A673 (cell line): ENCODE results near the gene MCCD1. TPM values are rescaled to one million over a fixed set of nuclear protein-coding genes. Genes with fewer than 3 reads are reported as not detected.

Source experiments
- Bru-seq: library from RNA; stranded (reverse); fragments of 400-500 nt; gene quantifications from one replicate; lab custom pipeline; 2021; lab: Mats Ljungman, UMichigan
- BruChase-seq, 2 experiments: library from RNA; stranded (reverse); fragments of 400-500 nt; gene quantifications; one replicate each; lab custom pipeline; 2021; lab: Mats Ljungman, UMichigan
- BruUV-seq: library from RNA; stranded (reverse); fragments of 400-500 nt; replicated peaks from 2 replicates; lab custom pipeline; 2021; lab: Mats Ljungman, UMichigan
- CTCF ChIA-PET: fragments of 300-600 bp; sonication (Branson Sonifier 250); formaldehyde crosslinking; loops from one replicate; lab custom pipeline; 2022; ENCODE audit warnings: antibody characterized with exemption; lab: Charles Lee
- POLR2A ChIA-PET: fragments of 300-600 bp; sonication (Branson Sonifier 250); formaldehyde crosslinking; loops from one replicate; lab custom pipeline; 2022; ENCODE audit warnings: antibody characterized with exemption; ENCODE audit not compliant: low non-redundant PET; lab: Charles Lee
- DNase-seq: peaks from one replicate; pipeline ENCODE4 v3.0.0-alpha.2; 2015; ENCODE audit warnings: low spot score
- H3K27ac ChIP-seq: fragments of 200-600 bp; sonication (generic); 2 replicates; pipeline ENCODE4 v1.5.1; 2016; ENCODE audit warnings: mixed run types, low read depth, mild to moderate bottlenecking, mixed read lengths, antibody characterized with exemption, low read length; ENCODE audit not compliant: poor library complexity, severe bottlenecking
- H3K27me3 ChIP-seq: fragments of 200-600 bp; sonication (generic); replicated peaks from 2 replicates; pipeline ENCODE4 v1.6.1; 2017; ENCODE audit warnings: mixed run types, low read depth, mild to moderate bottlenecking, mixed read lengths, antibody characterized with exemption, low read length; ENCODE audit not compliant: insufficient read depth, poor library complexity
- H3K36me3 ChIP-seq: fragments of 200-600 bp; sonication (generic); 2 replicates; pipeline ENCODE4 v1.6.1; 2016; ENCODE audit warnings: mixed run types, mild to moderate bottlenecking, mixed read lengths, antibody characterized with exemption, low read length; ENCODE audit not compliant: insufficient read depth, poor library complexity, severe bottlenecking
- H3K4me1 ChIP-seq: fragments of 200-600 bp; sonication (generic); 2 replicates; pipeline ENCODE4 v1.6.1; 2017; ENCODE audit warnings: mixed run types, mild to moderate bottlenecking, mixed read lengths, antibody characterized with exemption, low read length; ENCODE audit not compliant: insufficient read depth, poor library complexity, severe bottlenecking
- H3K4me3 ChIP-seq: fragments of 200-600 bp; sonication (generic); 2 replicates; pipeline ENCODE4 v1.5.1; 2016; ENCODE audit warnings: low read depth, mixed run types, mild to moderate bottlenecking, mixed read lengths, low read length; ENCODE audit not compliant: poor library complexity, severe bottlenecking
- H3K9me3 ChIP-seq: fragments of 200-600 bp; sonication (generic); 2 replicates; pipeline ENCODE4 v1.6.1; 2016; ENCODE audit warnings: mixed run types, low read depth, mild to moderate bottlenecking, mixed read lengths, antibody characterized with exemption, low read length; ENCODE audit not compliant: poor library complexity, severe bottlenecking
- CTCF ChIP-seq: fragments of 300-800, 200-600 bp; sonication (generic); conservative IDR thresholded peaks from 2 replicates; pipeline ENCODE4 v1.5.1; 2017; ENCODE audit warnings: low read depth, mild to moderate bottlenecking, antibody characterized with exemption, low read length, moderate library complexity, mixed read lengths
- EZH2 ChIP-seq: fragments of 200-600 bp; sonication (generic); IDR thresholded peaks from 2 replicates; pipeline ENCODE4 v1.6.1; 2017; ENCODE audit warnings: borderline replicate concordance, low read depth, mild to moderate bottlenecking, mixed read lengths, antibody characterized with exemption, low read length; ENCODE audit not compliant: poor library complexity, severe bottlenecking
- intact Hi-C: fragments of 100-400 bp; cut with micrococcal nuclease; formaldehyde crosslinking; loops from one replicate; pipeline ENCODE4 v1.10.0; 2022; ENCODE audit not compliant: unreplicated experiment
- long read RNA-seq: library from polyadenylated mRNA; stranded (forward); transcript quantifications from one replicate; pipeline ENCODE4 v2.0.0, GENCODE V29; 2022
- total RNA-seq: library from RNA; stranded (reverse); gene quantifications from 2 replicates; pipeline ENCODE4 v1.2.3, GENCODE V29; 2021

Gene MCCD1
- not detected in 2 replicates for total RNA-seq
- Bru-seq, nascent RNA, result not detected
- BruChase-seq, experiment 1, labeled RNA remaining after a 2-hour chase, result not detected
- BruChase-seq, experiment 2, labeled RNA remaining after a 6-hour chase, result not detected
- long read RNA-seq, result 0 reads

- peaks cover 41% of the 10 kb centered on the region for H3K36me3 ChIP-seq
- TF ChIP-seq CTCF (no peak), EZH2 (no peak)
- POLR2A ChIA-PET, result interaction anchor here (0.7 kb wide), 1 partner anchor 19 kb away, joined by 3 read pairs; the partner anchor contains the start of gene NFKBIL1
- CTCF ChIA-PET, result interaction anchor here (1.1 kb wide), 1 partner anchor 17 kb away, joined by 3 read pairs; the partner anchor contains the start of gene ATP6V1G2
- H3K9me3 ChIP-seq, result no peaks in the 10 kb centered on the region
- intact Hi-C loops, result no loop called here
- no peak for DNase-seq
- BruUV-seq, result no TSS peak
- H3K27ac ChIP-seq, result no peak within 1 kb of the TSS
- no peaks in the 10 kb centered on the region for H3K4me1 ChIP-seq
- no peak within 1 kb of the TSS for H3K4me3 ChIP-seq
- no peaks in the 10 kb centered on the region for H3K27me3 ChIP-seq
These were observed at the start of gene MCCD1 for GRCh38 chr6:31528821-31529328. MCCD1 (plus strand) TSS chr6:31528962; CDS start chr6:31529015, 53 bp downstream.

GRCh38 chr6:31479151-31479932 lies 49.4 kb upstream of the MCCD1 start:
- Histone ChIP-seq H3K4me1 (peaks cover 4% of the 10 kb centered on the region), H3K27ac (no peak overlapping the region), H3K9me3 (no peaks in the 10 kb centered on the region), H3K27me3 (no peaks in the 10 kb centered on the region), H3K36me3 (no peaks in the 10 kb centered on the region), H3K4me3 (no peak overlapping the region)
- TF ChIP-seq EZH2 (no peak), CTCF (no peak)
- no TSS peak for BruUV-seq
- DNase-seq, result no peak
- ChIA-PET POLR2A (no interaction called here), CTCF (no interaction called here)
- intact Hi-C loops, result no loop called here

GRCh38 chr6:31479933-31480535 lies 48.7 kb upstream of the MCCD1 start:
- Histone ChIP-seq H3K4me3 (no peak overlapping the region), H3K36me3 (no peaks in the 10 kb centered on the region), H3K27ac (no peak overlapping the region), H3K9me3 (no peaks in the 10 kb centered on the region), H3K4me1 (peaks cover 4% of the 10 kb centered on the region), H3K27me3 (no peaks in the 10 kb centered on the region)
- no peak for DNase-seq
- ChIA-PET CTCF (no interaction called here), POLR2A (no interaction called here)
- TF ChIP-seq EZH2 (no peak), CTCF (no peak)
- no TSS peak for BruUV-seq
- intact Hi-C loops, result no loop called here
